Endodermal cell (in vitro differentiated cells): ENCODE results near the gene XRN1. TPM values are rescaled to one million over a fixed set of nuclear protein-coding genes. Genes with fewer than 3 reads are reported as not detected.

Experiments
- DNase-seq: peaks from one replicate; pipeline ENCODE4 v3.0.0-alpha.2; 2017
- H3K27ac ChIP-seq: 2 replicates; pipeline ENCODE4 v1.5.1; 2013; ENCODE audit warnings: mild to moderate bottlenecking, low read depth, low read length, moderate library complexity
- H3K27me3 ChIP-seq: 2 replicates; pipeline ENCODE4 v1.6.1; 2013; ENCODE audit warnings: mild to moderate bottlenecking, low read length, moderate library complexity; ENCODE audit not compliant: insufficient read depth, control insufficient read depth, poor library complexity, severe bottlenecking
- H3K36me3 ChIP-seq: 2 replicates; pipeline ENCODE4 v1.7.0; 2013; ENCODE audit warnings: mild to moderate bottlenecking, low read length, moderate library complexity; ENCODE audit not compliant: control insufficient read depth, insufficient read depth
- H3K4me1 ChIP-seq: one replicate; pipeline ENCODE4 v1.7.0; 2013; ENCODE audit warnings: low read length; ENCODE audit not compliant: control insufficient read depth, insufficient read depth
- H3K4me3 ChIP-seq: 2 replicates; pipeline ENCODE4 v1.5.1; 2013; ENCODE audit warnings: mild to moderate bottlenecking, low read length, moderate library complexity
- H3K9ac ChIP-seq: 2 replicates; pipeline ENCODE4 v1.6.1; 2013; ENCODE audit warnings: mild to moderate bottlenecking, low read length, moderate library complexity; ENCODE audit not compliant: poor library complexity, severe bottlenecking; ENCODE audit errors: extremely low read depth
- H3K9me3 ChIP-seq: 2 replicates; pipeline ENCODE4 v1.6.1; 2013; ENCODE audit warnings: mild to moderate bottlenecking, low read length, moderate library complexity; ENCODE audit not compliant: control insufficient read depth
- H3K27ac Mint-ChIP-seq: 2 replicates; pipeline ENCODE4 v1.8.0; 2020; ENCODE audit warnings: mixed read lengths
- H3K27me3 Mint-ChIP-seq: 2 replicates; pipeline ENCODE4 v1.8.0; 2021; ENCODE audit warnings: mild to moderate bottlenecking, mixed read lengths; ENCODE audit not compliant: insufficient read depth
- H3K36me3 Mint-ChIP-seq: 2 replicates; pipeline ENCODE4 v1.8.0; 2020; ENCODE audit warnings: low read depth, mixed read lengths
- H3K4me1 Mint-ChIP-seq: 2 replicates; pipeline ENCODE4 v1.8.0; 2020; ENCODE audit warnings: mixed read lengths
- H3K4me3 Mint-ChIP-seq: 2 replicates; pipeline ENCODE4 v1.8.0; 2020; ENCODE audit warnings: mild to moderate bottlenecking, moderate library complexity, mixed read lengths
- H3K9me3 Mint-ChIP-seq: 2 replicates; pipeline ENCODE4 v1.8.0; 2020; ENCODE audit warnings: mild to moderate bottlenecking, mixed read lengths
- WGBS, 2 experiments: methylation state at CpG; one replicate each; pipeline versions ENCODE4 v1.1.5 to v1.1.7; 2013; ENCODE audit warnings: missing lambda C conversion rate in 2 of 2, mixed read lengths in 1 of 2; ENCODE audit not compliant: insufficient coverage in 1 of 2, insufficient read length in 1 of 2; 5-methylcytosine and 5-hydroxymethylcytosine counted together
- total RNA-seq, 2 donors: library from RNA; stranded (reverse); fragmentation: NEBNext Ultra II Directional in 1 of 2; extraction: Animal tissue kit (Norgen Biotek cat#: 25700) in 1 of 2; gene quantifications; 2 replicates in 1 of 2; 3 replicates in 1 of 2; pipeline ENCODE4 v1.2.1, GENCODE V29; 2021
- TF ChIP-seq, protein P1 (sequence below): fragments of 200-600 bp; sonication (generic); conservative IDR thresholded peaks from 2 replicates; pipeline ENCODE4 v1.5.0; 2021; ENCODE audit warnings: antibody characterized with exemption, mild to moderate bottlenecking

XRN1 gene
- total RNA-seq, 2 donors from 2014 or later: 27.6 to 29.3 TPM

DNA sequence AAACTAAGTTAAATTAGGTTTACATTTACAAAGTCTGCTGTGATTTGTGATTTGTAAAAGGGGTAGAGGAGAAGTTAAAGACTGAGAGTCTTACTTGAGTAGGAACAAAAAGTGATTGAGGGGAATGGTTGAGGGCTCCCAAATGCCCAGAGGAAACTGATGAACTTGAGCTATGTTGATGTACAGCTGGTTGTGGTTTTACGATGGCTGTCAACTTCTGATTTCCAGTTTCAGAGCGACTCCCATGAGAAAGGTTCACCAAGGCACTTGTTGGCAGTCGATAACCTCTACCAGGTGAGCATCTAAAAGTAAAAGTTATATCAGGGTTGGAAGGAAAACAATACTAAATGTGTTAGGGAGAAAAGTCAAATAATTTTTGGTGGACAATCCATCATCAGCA lies 91.0 kb downstream of the XRN1 start:
- no peak for DNase-seq

DNA sequence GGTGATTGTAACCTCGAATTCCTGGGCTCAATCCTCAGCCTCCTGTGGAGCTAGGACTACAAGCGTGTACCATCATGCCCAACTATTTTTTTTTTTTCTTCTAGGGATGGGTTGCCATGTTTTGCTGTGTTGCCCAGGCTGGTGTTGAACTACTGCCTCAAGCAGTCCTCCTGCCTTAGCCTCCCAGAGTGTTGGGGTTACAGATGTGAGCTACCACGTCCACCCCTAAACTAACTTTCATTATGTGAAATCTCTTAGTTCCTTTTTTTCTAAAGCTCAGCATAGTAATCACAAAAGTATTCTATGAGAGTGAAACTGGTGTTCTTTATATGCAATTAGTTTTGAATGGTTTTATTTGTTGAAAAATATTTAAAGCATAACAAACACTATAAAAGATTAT lies 92.1 kb downstream of the XRN1 start:
- no peak for DNase-seq
- Mint-ChIP-seq H3K27ac (no peak overlapping the region), H3K9me3 (peaks cover 2% of the 10 kb centered on the region), H3K27me3 (no peaks in the 10 kb centered on the region), H3K4me3 (no peak overlapping the region), H3K36me3 (peaks cover 48% of the 10 kb centered on the region), H3K4me1 (no peaks in the 10 kb centered on the region)
- Histone ChIP-seq H3K9me3 (no peaks in the 10 kb centered on the region), H3K36me3 (peaks cover 68% of the 10 kb centered on the region), H3K27ac (no peak overlapping the region), H3K9ac (no peak overlapping the region), H3K4me3 (no peak overlapping the region), H3K4me1 (no peaks in the 10 kb centered on the region), H3K27me3 (no peaks in the 10 kb centered on the region)
- WGBS, 2 experiments: 94 to 100% methylated on average over 1 to 3 of the region's 3 CpGs
- TF ChIP-seq, protein P1, sequence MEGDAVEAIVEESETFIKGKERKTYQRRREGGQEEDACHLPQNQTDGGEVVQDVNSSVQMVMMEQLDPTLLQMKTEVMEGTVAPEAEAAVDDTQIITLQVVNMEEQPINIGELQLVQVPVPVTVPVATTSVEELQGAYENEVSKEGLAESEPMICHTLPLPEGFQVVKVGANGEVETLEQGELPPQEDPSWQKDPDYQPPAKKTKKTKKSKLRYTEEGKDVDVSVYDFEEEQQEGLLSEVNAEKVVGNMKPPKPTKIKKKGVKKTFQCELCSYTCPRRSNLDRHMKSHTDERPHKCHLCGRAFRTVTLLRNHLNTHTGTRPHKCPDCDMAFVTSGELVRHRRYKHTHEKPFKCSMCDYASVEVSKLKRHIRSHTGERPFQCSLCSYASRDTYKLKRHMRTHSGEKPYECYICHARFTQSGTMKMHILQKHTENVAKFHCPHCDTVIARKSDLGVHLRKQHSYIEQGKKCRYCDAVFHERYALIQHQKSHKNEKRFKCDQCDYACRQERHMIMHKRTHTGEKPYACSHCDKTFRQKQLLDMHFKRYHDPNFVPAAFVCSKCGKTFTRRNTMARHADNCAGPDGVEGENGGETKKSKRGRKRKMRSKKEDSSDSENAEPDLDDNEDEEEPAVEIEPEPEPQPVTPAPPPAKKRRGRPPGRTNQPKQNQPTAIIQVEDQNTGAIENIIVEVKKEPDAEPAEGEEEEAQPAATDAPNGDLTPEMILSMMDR: no peak

More for the DNA sequence above, 91.0 kb downstream of the XRN1 start:
- TF ChIP-seq, protein P1: no peak
- H3K4me3 ChIP-seq: no peak overlapping the region
- no peak overlapping the region for H3K27ac ChIP-seq
- Mint-ChIP-seq H3K27ac (no peak overlapping the region), H3K27me3 (no peaks in the 10 kb centered on the region), H3K9me3 (peaks cover 2% of the 10 kb centered on the region), H3K36me3 (peaks cover 58% of the 10 kb centered on the region), H3K4me1 (no peaks in the 10 kb centered on the region), H3K4me3 (no peak overlapping the region)
- 80 to 97% methylated on average over 2 to 3 of the region's 3 CpGs for WGBS, 2 experiments
- H3K4me1 ChIP-seq: no peaks in the 10 kb centered on the region
- no peaks in the 10 kb centered on the region for H3K27me3 ChIP-seq
- peaks cover 71% of the 10 kb centered on the region for H3K36me3 ChIP-seq
- no peak overlapping the region for H3K9ac ChIP-seq
- no peaks in the 10 kb centered on the region for H3K9me3 ChIP-seq

DNA sequence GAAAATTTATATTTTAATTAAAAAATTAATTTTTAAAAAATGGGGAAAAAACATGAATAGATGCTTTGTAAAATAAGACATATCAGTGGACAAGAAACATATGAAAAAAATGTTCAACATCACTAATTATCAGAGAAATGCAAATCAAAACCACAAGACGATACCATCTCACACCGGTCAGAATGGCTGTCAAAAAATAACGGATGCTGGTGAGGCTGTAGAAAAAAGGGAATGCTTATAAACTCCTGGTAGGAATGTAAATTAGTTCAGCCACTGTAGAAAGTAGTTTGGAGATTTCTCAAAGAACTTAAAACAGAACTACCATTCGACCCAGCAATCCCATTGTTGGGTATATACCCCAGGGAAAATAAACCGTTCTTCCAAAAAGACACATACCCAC lies 93.8 kb downstream of the XRN1 start:
- Histone ChIP-seq H3K9me3 (no peaks in the 10 kb centered on the region), H3K9ac (no peak overlapping the region), H3K4me3 (no peak overlapping the region), H3K27ac (no peak overlapping the region), H3K27me3 (no peaks in the 10 kb centered on the region), H3K36me3 (peaks cover 75% of the 10 kb centered on the region), H3K4me1 (no peaks in the 10 kb centered on the region)
- no peak overlapping the region for H3K4me3 Mint-ChIP-seq
- H3K9me3 Mint-ChIP-seq: peaks cover 2% of the 10 kb centered on the region
- H3K36me3 Mint-ChIP-seq: peaks cover 45% of the 10 kb centered on the region
- WGBS, 2 experiments: 88 to 92% methylated on average over 3 to 5 of the region's 5 CpGs
- H3K27me3 Mint-ChIP-seq: no peaks in the 10 kb centered on the region
- no peak for DNase-seq
- no peaks in the 10 kb centered on the region for H3K4me1 Mint-ChIP-seq
- no peak overlapping the region for H3K27ac Mint-ChIP-seq
- TF ChIP-seq, protein P1: no peak
